ENCODE measurements around the gene NAPG. TPM values are rescaled to one million over a fixed set of nuclear protein-coding genes. Genes with fewer than 3 reads are reported as not detected.

The NAPG gene
- total and polyA plus RNA-seq, 9 of the 15 experiments (the other 6 are each of a cell fraction or from before 2014, with no cell fraction given), result 31.6 to 63.3 (median 50.9) TPM

GRCh38 chr18:10588975-10589374, 63.1 kb downstream of the NAPG start:
- in situ Hi-C loops (cut with MboI), result no loop called here
- no peak for TF ChIP-seq ZNF445 (CRISPR knock-in tag; IDR thresholded peaks at IDR 0.05; ENCODE audit: low read depth)
- no peak for TF ChIP-seq ZNF175 (CRISPR knock-in tag; IDR thresholded peaks at IDR 0.05; ENCODE audit: low read depth)
- TF ChIP-seq NCOA1 (IDR thresholded peaks at IDR 0.05; ENCODE audit: low read depth), result no peak
- peak; percentile 90 for TF ChIP-seq L3MBTL2 (IDR thresholded peaks at IDR 0.05)
- no peak for TF ChIP-seq ZFP30 (CRISPR knock-in tag; IDR thresholded peaks at IDR 0.05; ENCODE audit: borderline replicate concordance)
- TF ChIP-seq FOXK2 (conservative IDR thresholded peaks at IDR 0.05 in 1 of 2, IDR thresholded peaks at IDR 0.05 in 1 of 2; ENCODE audit: low read depth in 2 of 2), result no peak
- TF ChIP-seq NFE2 (IDR thresholded peaks at IDR 0.05; ENCODE audit: low read depth), result no peak
- TF ChIP-seq ETS2 (tag; IDR thresholded peaks at IDR 0.05; ENCODE audit: borderline replicate concordance, poor library complexity, severe bottlenecking), result no peak
- no peak for TF ChIP-seq RFX5 (IDR thresholded peaks at IDR 0.05; ENCODE audit: low read depth, low read length)
- no peak for TF ChIP-seq ZKSCAN8 (CRISPR knock-in tag; IDR thresholded peaks at IDR 0.05)
- no peak for TF ChIP-seq ZC3H8 (IDR thresholded peaks at IDR 0.05)
- TF ChIP-seq EP400 (IDR thresholded peaks at IDR 0.05), result peak; percentile 48; the same call in 1 of the 2 replicates
- TF ChIP-seq MED1 (CRISPR knock-in tag; IDR thresholded peaks at IDR 0.05; ENCODE audit: borderline replicate concordance), result no peak
- TF ChIP-seq CSDE1 (IDR thresholded peaks at IDR 0.05), result no peak

More at GRCh38 chr18:10588975-10589374, 63.1 kb downstream of the NAPG start:
- peak overlapping the region; percentile 71 for H3K4me2 ChIP-seq (ENCODE audit: insufficient read depth, low read length)
- 8% methylated on average over 29 of the region's 30 CpGs for WGBS (ENCODE audit: insufficient coverage, low coverage, missing lambda C conversion rate)
- no peaks in the 10 kb centered on the region for H3K79me2 ChIP-seq (ENCODE audit: control insufficient read depth, insufficient read depth, low read length)
- no peaks in the 10 kb centered on the region for H3K9me1 ChIP-seq (ENCODE audit: control insufficient read depth, insufficient read depth, low read length)
- H3K4me3 ChIP-seq, result peak overlapping the region; percentile 35
- peak; percentile 48 to 79 (median 72) for DNase-seq (ENCODE audit: extremely low read depth in 1 of 4, low spot score in 3 of 4)
- H3K4me1 ChIP-seq (replicated peaks in 1 of 2; ENCODE audit: control insufficient read depth in 2 of 2, insufficient read depth in 2 of 2, low read length in 2 of 2), result peaks cover 12 to 15% of the 10 kb centered on the region in 2 experiments
- H3K9ac ChIP-seq (ENCODE audit: insufficient read depth in 1 of 2, low read depth in 2 of 2, low read length in 2 of 2), result peak overlapping the region; percentile 46 to 89; a peak in 3 of 4 replicates
- POLR2A ChIA-PET, result no interaction called here
- ATAC-seq, result peak; percentile 87
- no peaks in the 10 kb centered on the region for H4K20me1 ChIP-seq (replicated peaks; ENCODE audit: control insufficient read depth, insufficient read depth, low read length)
- no peak for FAIRE-seq
- peak overlapping the region; percentile 36; the same call in 1 of the 3 replicates for H3K27ac ChIP-seq (ENCODE audit: extremely low read depth, low read depth, low read length)
- BruUV-seq (replicated peaks), result no TSS peak
- CTCF ChIA-PET (ENCODE audit: low intra/inter-chr PET ratio), result no interaction called here
- intact Hi-C loops (cut with micrococcal nuclease), result no loop called here
- H3K9me3 ChIP-seq (replicated peaks; ENCODE audit: control insufficient read depth, insufficient read depth, low read depth, low read length), result no peaks in the 10 kb centered on the region
- H2AFZ ChIP-seq (ENCODE audit: low read depth, low read length), result peak overlapping the region; percentile 98
- no peaks in the 10 kb centered on the region for H3K27me3 ChIP-seq (ENCODE audit: control insufficient read depth in 2 of 2, insufficient read depth in 2 of 2, low read length in 2 of 2)
- H3K36me3 ChIP-seq (ENCODE audit: control insufficient read depth, insufficient read depth, low read length), result no peaks in the 10 kb centered on the region
